Subcutaneous adipose tissue (tissue), 4 donors: Measurements from ENCODE around the gene NAPSA. TPM values are rescaled to one million over a fixed set of nuclear protein-coding genes. Genes with fewer than 3 reads are reported as not detected.

Experiments
- CTCF ChIP-seq: fragments of 450-650 bp; IDR thresholded peaks from one replicate; pipeline ENCODE4 v1.5.1; 2016; ENCODE audit warnings: low read depth, mild to moderate bottlenecking, control low read depth, antibody characterized with exemption, moderate library complexity
- total RNA-seq, 4 donors: library from RNA; depleted of rRNA; stranded (reverse); fragments of >200 nt; gene quantifications; one replicate each; pipeline ENCODE4 v1.1.0, GENCODE V29; 2016

Gene NAPSA
- total RNA-seq, 4 donors from 2014 or later: 0.66 to 1.3 (median 0.85) TPM; not detected in 1

GRCh38 chr19:50406156-50406820, 40.8 kb upstream of the NAPSA start:
- no peak for TF ChIP-seq CTCF

- TF ChIP-seq CTCF: no peak
Measured at GRCh38 chr19:50402544-50403301, 37.3 kb upstream of the NAPSA start.

GRCh38 chr19:50401605-50402450, 36.4 kb upstream of the NAPSA start:
- TF ChIP-seq CTCF: no peak

DNA sequence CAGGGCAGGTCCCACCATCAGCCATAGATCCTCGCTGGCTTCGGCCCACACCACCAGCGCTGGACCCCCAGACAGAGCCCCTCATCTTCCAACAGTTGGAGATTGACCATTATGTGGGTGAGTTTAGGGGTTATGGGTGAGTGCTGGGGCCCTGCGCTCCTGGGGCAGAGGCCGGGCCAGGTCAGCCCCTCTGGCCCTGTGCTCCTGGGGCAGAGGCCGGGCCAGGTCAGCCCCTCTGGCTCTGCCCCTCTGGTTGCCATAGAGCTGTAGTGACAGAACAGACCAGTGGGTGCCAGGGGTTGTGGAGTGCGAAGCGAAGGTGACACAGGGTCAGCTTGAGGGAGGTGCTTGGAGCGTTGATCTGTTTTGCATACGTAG, 33.9 kb upstream of the NAPSA start:
- no peak for TF ChIP-seq CTCF

GRCh38 chr19:50398675-50399367, 33.4 kb upstream of the NAPSA start:
- TF ChIP-seq CTCF: no peak

DNA sequence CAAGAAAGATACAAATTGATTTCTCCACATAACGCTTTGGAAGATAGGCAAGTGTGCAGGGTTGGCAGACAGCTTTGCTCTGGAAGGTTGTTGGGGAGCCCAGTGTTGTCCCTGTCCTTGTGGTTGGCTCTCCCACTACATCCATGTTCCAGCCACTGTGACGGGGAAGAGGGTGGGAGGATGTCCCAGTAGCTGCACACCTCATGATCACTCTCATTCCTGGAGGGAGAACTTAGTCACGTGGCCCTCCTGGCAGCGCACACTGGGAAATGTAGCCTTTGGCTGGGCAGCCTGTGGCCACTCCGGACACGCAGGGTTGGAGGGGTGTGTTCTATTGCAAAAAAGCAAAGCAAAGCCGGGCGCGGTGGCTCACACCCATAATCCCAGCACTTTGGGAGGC, 28.6 kb upstream of the NAPSA start:
- TF ChIP-seq CTCF: no peak

GRCh38 chr19:50393589-50393988, 28.1 kb upstream of the NAPSA start:
- no peak for TF ChIP-seq CTCF
